NCI-H1105 treated with DMSO at 0.1 percent for 48 hours (cell line): ENCODE measurements around the gene HYPK.
"Not testable (repeated sequence)": the region's sequence is repeated elsewhere in the genome, so short reads cannot be mapped to it uniquely, and the experiment has no call there.

Source experiments
- DNase-seq: peaks from one replicate; lab custom pipeline; 2025; lab: John Stamatoyannopoulos, UW

The HYPK gene

GRCh38 chr15:43795997-43796396, 4.4 kb upstream of the HYPK start:
- DNase-seq: no peak

DNA sequence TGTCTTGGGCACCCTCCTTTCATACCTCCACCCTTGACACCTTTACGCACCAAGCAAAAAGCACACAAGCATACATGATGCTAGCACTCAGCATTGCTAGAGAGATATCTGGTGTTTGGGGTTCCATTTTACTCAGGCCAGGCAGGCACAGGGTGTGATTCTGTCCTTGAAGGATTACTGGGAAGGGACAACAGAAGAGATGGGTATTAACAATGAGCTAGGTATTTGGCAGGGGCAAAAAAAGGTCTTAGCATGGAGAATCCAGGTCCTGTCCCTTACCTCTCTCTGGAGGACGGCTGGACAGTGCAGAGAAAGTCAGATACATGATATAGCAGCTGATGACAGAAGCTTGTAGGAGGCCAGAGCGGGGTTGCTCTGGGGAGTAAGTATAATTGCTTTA, 3.8 kb upstream of the HYPK start:
- no peak for DNase-seq

DNA sequence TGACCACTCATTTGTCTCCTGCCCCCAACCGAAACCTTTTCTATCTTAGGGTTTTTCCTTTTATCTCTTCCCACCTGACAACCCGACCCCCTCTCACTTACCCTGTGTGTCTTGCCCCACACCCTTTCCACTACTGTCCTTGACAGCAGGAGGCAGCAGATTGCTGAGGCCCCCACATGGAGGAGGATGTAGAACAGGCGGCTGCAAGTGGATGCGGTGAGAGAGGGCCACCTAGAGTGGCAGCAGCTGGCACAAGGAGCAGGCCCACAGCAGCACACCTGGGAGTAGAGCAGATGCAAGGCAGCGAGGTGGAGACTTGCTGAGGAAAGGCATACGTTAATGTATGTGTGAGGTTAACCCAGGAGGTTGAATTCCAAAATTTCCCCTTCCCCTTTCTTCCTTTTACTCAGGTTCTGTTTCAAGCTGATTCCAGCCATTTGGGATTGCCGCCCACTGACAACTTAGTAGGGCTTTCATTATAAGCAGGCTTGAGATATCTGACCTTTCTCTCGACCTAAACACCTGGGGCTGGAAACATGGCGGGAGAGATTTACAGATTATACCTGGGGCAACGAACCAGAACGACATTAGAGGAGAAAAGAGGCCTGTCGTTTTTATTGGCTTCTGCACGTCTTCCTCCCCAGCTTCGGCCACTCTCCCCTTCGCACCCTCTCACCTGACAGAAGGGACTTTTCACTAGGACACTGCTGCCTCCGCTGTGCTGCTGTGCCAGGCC, 1.0 kb upstream of the HYPK start:
- no peak for DNase-seq

GRCh38 chr15:43799945-43800285, 484 bp upstream of the HYPK start, which contains the start of gene SERINC4:
SERINC4 (minus strand) TSS chr15:43800220; CDS start chr15:43799986, 234 bp downstream.
- DNase-seq: no peak

DNA sequence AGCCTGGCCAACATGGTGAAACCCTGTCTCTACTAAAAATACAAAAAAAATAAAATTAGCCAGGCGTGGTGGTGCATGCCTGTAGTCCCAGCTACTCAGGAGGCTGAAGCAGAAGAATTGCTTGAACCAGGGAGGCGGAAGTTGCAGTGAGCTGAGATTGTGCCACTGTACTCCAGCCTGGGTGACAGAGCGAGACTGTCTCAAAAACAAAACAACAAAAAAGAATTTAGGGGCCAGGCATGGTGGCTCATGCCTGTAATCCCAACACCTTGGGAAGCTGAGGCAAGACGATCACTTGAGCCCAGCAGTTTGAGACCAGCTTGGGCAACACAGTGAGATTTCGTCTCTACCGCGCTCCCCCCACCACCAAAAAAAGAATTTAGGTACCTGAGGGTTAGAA, 2.3 kb downstream of the HYPK start:
- DNase-seq: not testable (repeated sequence)

- DNase-seq: no peak
These were observed 8.1 kb downstream of the HYPK start for GRCh38 chr15:43808435-43808950.

GRCh38 chr15:43808960-43809678, 8.7 kb downstream of the HYPK start:
- DNase-seq: no peak

GRCh38 chr15:43815064-43815463, 14.7 kb downstream of the HYPK start:
- not testable (repeated sequence) for DNase-seq

DNA sequence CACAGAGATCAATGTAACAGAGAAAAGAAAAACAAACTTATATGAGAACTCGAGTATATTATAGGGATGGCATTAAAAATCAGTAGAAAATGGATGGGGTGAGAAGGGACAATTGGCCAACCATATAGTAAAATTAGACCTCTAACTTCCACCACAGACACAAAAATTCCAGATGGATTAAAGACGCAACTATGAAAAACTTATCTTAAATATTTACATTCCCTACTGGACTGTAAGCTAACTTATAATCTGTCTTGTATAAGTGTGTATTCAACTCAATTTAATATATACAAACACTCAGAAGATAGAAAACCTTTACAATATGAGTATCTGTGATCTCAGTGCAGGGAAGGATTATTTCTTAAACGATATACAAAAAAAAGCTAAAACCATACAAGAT, 21.1 kb downstream of the HYPK start:
- DNase-seq: no peak

DNA sequence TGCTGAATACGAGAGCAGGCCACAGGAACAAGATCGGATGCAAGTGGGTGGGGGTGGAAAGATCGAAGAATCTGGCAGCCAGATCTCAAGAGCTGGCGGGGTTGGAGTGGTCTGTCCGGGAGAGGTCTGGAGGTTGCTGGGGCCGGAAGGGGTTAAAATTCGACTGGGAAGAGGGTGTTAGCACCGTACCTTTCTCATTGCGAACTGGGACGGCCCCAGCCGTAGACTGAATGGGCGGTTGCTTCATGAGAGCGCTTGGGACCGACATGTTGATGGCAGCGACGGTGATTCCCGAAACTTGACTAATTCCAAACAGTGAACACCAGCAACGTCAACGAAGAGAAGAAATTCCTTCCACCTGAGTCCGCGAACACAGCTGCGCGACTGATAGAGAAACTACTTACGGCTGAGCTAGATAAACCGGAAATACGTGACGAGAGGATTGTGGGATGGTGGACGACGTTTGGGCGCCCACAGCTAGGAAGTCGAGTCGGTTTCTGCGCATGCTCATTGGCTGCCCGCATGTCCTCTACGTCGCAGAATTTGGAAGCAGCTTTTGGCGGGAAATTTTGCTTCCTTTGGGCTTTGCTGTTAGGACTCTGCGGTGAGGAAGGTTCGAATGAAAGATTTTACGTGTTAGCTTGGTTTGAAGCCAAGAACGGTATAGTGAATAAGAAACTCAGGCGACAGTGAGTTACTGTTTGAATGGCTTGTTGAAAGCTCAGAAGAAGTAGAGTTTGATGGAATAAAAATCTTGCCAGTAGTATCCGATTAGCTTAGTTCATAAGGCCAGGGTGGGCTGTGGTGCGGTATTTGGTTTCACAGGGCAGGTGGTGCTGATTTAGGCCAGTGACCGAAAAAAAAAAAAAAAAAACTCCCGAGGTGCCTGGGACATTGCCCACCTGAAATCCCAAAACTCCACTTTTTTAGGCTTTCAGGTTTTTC, 24.2 kb downstream of the HYPK start, which contains the start of gene MFAP1:
Gene MFAP1 (minus strand): TSS at position 389 of the 945 bp plus-strand sequence. CDS start 121 bp downstream, at position 268.
- DNase-seq: peak; percentile 88

DNA sequence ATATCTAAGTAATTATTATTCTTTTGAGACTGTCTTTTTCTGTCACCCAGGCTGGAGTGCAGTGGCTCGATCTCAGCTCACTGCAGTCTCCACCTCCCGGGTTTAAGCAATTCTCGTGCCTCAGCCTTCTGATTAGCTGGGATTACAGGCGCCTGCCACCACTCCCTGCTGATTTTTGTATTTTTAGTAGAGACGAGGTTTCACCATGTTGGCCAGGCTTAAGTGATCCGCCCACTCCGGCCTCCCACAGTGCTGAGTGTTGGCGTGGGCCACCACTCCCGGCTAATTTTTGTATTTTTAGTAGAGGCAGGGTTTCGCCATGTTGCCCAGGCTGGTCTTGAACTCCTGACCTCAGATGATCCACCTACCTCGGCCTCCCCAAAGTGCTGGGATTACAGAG, 24.9 kb downstream of the HYPK start:
- DNase-seq: not testable (repeated sequence)

DNA sequence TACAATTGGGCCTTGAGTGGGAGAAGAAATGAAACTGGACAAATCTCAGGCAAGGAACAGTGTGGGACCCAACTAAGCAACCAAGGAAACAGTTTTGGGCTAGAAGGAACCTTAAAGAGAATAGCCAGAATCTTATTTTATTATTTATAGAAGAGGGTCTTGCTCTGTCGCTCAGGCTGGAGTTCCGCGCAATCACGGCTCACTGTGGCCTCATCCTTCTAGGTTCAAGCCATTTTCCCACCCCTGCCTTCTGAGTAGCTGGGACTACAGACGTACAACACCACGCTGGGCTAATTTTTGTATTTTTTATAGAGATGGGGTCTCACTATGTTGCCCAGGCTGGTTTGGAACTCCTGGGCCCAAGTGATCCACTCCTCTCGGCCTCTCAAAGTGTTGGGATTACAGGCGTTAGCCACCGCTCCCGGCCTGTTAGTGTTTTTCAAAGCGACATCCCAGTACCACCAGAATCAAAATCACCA, 25.7 kb downstream of the HYPK start:
- no peak for DNase-seq

GRCh38 chr15:43826508-43827341, 26.3 kb downstream of the HYPK start, which contains the start of gene WDR76:
WDR76 (plus strand) TSS chr15:43827002; CDS start chr15:43827033, 31 bp downstream.
- peak; percentile 67 for DNase-seq

- DNase-seq: no peak
These were observed 27.8 kb downstream of the HYPK start for GRCh38 chr15:43828061-43828657.

DNA sequence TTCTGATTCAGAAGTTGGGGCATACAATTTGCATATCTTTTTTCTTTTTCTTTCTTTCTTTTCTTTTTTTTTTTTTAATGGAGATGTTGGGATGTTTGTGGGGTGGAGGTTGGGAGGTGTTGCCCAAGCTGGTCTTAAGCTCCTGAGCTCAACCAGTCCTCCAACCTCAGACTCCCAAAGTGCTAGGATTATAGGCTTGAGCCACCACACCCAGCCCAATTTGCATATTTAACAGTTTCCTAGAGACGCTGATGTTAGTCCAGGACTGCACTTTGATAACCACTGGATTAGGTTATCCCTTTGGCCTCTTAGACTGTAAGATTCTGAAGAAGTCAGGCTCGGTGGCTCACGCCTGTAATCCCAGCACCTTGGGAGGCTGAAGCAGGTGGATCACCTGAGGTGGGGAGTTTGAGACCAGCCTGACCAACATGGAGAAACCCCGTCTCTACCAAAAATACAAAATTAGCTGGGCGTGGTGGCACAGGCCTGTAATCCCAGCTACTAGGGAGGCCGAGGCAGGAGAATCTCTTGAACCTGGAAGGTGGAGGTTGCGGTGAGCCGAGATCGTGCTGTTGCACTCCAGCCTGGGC, 29.6 kb downstream of the HYPK start:
- not testable (repeated sequence) for DNase-seq

- DNase-seq: not testable (repeated sequence)
These were observed 30.4 kb downstream of the HYPK start for GRCh38 chr15:43830691-43831275.

DNA sequence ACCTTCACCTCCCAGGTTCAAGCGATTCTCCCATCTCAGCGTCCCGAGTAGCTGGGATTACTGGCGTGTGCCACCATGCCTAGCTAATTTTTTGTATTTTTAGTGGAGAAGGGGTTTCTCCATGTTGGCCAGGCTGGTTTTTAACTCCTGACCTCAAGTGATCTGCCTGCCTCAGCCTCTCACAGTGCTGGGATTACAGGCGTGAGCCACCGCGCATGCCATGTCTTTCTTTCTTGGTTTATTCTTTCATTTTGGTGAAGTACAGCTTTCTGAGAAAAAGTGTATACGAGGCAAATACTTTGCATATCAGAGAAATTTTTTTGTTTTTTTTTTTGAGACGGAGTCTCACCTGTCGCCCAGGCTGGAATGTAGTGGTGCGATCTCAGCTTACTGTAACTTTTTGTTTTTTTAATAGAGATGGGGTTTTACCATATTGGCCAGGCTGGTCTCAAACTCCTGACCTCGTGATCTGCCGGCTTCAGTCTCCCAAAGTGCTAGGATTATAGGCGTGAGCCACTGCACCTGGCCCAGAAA, 31.2 kb downstream of the HYPK start:
- not testable (repeated sequence) for DNase-seq

DNA sequence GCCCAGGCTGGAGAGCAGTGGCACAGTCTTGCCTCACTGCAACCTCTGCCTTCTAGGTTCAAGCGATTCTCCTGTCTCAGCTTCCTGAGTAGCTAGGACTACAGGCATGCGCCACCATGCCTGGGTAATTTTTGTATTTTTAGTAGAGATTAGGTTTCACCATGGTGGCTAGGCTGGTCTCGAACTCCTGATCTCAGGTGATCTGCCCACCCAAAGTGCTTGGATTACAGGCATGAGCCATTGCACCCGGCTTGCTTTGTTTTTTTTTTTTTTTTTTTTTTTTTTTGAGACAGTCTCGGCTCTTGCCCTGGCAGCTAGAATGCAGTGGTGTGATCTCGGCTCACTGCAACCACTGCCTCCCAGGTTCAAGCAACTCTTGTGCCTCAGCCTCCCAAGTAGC, 32.1 kb downstream of the HYPK start:
- DNase-seq: not testable (repeated sequence)

DNA sequence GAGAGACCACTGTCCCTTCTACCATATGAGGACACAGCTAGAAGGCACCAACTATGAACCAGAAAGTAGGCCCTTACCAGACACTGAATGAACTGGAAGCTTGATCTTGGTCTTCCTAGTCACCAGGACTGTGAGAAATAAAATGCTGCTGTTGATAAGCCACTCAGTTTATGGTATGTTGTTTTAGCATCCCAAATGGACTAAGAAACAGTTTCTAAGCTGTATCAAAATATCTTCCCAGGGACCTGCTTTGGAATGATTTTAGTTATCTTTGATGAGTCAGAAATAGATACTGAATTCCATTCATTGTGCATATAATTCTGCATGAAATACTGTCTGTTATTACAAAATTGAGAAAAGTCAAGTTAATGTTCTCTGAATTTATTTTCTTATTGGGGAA, 45.0 kb downstream of the HYPK start:
- no peak for DNase-seq
